SHP77 treated with DMSO at 0.1 percent for 48 hours (cell line): ENCODE results near the gene LRRIQ1.
"Not testable (repeated sequence)": the region's sequence is repeated elsewhere in the genome, so short reads cannot be mapped to it uniquely, and the experiment has no call there.

Experiments
- DNase-seq: peaks from one replicate; lab custom pipeline; 2025; lab: John Stamatoyannopoulos, UW

Gene LRRIQ1

DNA sequence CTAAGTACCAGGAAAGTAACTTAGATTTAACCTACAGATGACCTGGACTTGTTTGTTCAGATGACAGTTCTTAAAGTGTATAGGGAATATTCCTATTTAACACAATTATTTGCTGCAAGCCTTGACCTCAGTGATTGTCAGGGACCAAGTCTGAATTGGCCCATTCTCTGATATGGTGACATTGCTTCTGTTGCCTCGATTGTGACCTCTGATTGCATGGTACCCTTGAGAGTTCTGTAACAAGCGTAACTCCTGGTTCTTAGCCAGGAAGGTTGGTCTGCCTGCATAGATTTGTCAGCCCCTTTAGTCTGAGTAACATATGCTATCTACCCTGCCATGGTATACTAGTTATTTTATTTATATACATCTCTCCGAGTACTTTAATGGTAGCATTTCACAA, 150.1 kb downstream of the LRRIQ1 start:
- DNase-seq = no peak

- DNase-seq = no peak
Measured at GRCh38 chr12:85188619-85189018, 152.5 kb downstream of the LRRIQ1 start.

- no peak for DNase-seq
Measured at GRCh38 chr12:85190728-85191127, 154.6 kb downstream of the LRRIQ1 start.

- not testable (repeated sequence) for DNase-seq
Measured at GRCh38 chr12:85203809-85204208, 167.7 kb downstream of the LRRIQ1 start.

DNA sequence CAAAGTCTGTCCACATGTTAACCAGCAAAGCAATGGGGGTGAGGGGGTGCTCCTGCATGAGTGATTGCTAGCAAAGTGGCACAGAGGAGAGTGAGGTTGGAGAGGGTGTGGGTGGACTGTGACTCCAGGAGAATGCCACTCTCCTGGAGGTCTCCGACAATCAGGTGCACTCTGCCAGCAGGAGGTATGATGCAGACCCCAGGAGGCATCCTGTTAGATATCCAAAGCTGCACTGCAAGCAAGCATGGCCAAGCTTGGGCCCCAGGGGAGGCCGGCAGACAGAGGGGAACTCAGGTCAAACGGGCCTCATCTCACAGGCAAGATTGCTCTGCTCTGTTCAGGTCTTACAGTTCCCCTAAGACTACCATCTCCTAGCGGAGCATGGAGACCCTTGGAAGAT, 170.4 kb downstream of the LRRIQ1 start:
- DNase-seq = no peak

GRCh38 chr12:85224339-85224738, 188.2 kb downstream of the LRRIQ1 start:
- DNase-seq = not testable (repeated sequence)

GRCh38 chr12:85225501-85225900, 189.3 kb downstream of the LRRIQ1 start:
- DNase-seq = no peak

- no peak for DNase-seq
Measured at GRCh38 chr12:85237327-85237726, 201.2 kb downstream of the LRRIQ1 start.

- DNase-seq = no peak
Measured at GRCh38 chr12:85244561-85244960, 208.4 kb downstream of the LRRIQ1 start.

GRCh38 chr12:85253853-85254252, 217.7 kb downstream of the LRRIQ1 start:
- DNase-seq = no peak

DNA sequence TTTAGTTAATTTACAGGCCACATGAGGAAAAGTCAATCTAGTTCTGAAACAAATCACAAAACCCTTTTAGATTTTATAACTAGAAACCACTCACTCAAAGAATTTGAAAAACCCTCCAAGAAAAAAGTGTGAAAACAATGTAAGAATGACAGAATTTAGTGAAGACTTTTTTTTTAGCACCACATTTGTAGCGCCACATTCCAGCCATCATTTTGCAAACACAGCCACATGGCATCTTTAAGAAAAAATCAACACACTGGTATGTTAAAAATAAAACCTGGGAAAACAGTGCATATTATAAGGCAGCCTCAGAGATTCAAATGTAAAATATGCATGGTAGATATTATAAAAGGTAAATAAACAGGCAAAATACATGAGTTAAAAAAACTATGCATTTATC, 221.5 kb downstream of the LRRIQ1 start:
- DNase-seq = no peak

DNA sequence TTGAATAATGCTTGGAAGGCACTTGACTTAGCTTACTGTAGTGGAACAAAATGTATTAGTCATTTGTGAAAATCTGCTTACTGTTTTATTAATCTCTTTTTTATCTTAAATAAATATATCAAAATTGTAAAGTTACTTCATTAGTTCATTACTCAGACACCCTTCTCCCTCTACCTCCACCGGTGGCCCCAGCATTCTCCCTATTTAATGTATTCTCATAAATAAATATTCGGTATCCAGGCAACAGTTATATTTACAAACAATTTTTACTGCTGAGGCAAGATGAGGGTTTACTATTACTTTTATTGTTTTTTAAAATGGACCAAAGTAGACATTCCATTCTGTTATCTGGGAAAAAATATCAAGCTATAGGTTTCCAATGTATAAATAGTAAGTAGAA, 224.3 kb downstream of the LRRIQ1 start:
- no peak for DNase-seq

- no peak for DNase-seq
Measured at GRCh38 chr12:85260896-85261295, 224.7 kb downstream of the LRRIQ1 start.

DNA sequence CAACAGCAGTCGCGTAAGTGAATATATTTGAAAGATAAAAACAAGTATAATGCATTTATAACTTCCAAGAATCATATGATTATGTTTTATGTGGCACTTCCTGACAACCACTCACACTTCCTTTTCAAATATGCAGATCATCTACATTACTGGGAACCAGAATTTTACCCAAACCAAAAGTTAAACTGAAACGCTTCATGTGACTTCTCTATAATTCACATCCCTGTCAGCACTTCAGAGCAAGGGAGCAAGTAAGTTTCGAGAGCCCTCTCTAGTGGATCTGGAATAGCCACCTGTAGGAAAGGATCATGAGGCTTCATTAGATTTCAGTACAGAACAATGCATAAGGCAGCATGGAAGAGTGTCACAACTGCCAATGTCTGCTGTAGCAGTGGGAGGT, 230.2 kb downstream of the LRRIQ1 start:
- DNase-seq = no peak

DNA sequence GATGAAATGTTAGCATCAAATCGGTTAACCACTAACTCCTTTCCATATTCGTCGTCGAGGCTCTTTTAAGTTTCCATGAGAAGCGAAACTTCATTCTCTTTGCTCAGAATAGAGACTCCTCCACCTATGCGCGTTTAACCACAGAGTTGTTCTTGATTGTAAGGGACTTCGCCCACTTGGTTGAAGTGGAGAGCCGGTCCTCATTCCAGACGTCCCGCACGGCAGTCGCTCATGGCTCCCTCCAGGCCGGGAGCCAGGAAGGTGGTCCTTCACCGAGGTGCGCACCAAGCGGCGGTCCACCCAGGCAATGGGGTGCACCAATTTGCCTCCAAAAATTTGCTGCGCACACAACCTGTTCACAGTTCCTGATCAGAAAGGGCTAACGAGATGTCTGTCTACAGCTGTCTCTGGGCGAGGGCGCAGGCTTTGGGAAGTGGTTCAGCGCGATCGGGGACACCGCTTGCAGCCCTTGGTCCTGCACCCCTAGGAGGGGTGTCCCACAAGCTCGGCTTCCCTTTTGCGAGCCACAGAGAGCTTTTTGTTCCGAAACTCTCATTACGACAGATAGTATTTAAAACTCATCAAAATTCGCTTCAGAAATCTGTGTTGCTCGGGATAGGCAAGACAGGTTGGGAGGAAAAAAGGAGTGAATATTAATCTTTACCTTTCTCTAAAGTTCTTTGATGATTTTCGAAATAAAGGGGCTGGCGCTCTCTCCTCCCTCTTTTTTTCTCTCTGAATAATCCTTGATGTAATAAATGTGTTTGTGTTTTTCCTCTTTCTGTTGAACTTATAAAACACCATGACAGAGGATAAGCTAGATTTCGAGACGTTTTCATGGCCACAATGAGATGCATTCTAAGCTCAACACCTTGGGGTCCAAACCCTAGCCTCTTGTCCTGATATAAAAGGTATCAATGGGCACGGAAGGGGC, 237.5 kb downstream of the LRRIQ1 start:
- no peak for DNase-seq

DNA sequence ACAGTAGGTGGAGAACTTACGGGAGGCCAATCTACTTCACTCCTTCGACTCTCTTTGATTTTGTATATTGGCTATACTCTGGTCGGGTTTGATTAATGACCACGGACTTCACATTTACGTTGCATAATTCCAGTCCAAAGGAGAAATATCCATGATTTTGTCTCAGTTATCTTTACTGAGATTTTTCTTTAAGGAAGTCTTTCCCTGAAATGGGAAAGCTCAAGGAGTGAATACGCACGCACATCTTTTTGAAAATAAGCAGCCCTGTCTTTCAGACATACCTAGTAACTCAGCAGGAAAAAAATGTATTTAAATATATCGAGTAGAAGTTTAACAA, 238.1 kb downstream of the LRRIQ1 start:
- DNase-seq = no peak

DNA sequence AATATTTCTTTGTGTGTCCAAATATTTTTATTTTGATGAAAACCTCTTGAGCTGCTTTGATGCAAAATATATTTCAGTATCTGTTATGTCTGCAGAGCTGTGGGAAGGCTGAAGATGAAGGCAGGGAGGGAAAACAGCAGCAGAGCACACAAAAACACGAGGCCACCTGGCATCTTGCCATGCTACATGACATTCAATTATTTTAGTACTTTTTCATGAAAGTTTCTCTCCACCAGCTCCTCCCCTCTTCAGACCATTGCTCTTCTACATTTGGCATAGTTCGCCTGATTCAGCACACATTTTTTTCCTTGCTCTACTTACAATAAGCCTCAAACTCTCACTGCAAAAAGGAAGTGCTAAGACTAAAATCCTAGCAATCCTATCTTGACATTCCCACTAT, 239.2 kb downstream of the LRRIQ1 start:
- no peak for DNase-seq

DNA sequence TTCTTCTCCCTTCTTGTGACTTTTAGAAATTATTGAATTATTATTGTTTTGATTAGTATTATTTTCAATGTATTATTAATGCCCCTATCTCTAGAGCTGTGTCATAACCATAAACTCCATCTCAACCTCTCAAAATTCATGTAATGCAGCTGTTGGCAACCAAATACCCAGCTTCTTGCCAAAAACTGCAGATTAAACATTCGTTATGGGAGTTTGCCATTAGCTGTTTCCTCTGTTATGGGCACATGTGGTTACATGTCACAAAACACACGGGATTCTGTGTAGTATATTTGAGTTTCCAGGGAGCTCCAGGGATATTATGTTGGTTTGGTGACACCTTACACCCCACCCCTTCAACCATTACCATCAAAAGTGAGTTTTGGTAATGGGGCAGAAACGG, 241.0 kb downstream of the LRRIQ1 start:
- DNase-seq = no peak

DNA sequence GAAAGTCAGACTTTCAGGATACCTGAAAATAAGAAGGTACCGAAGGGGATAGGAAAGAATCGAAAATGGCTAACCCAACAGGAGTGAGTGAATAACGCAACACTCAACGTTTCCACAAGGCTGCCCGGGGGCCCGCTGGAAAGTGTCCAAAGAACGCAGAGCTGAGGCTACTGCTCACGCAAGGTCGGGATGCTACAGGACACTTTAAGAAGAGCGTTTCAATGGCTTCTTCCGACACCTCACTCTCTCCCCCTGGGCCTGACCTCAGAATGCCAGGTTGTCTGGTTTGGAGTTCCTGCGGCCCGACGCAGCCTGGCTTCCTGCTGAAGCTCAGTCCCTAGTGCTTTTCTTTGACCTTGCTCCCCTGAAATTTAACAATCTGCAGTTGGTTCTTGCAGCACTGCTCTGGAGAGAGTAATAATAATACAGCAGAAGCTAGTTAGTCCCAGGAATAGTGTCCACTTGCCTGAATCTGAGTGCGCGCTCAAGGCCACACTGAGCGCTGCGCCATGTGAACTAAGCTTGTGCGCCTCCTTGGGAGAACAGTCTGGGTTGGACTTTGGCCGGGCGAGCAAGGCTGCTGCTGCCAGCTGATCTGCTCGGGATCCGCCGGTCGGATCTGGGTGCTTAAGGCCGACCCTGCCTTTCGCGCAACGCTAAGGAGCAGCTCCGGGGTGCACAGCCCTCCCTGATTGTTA, 241.9 kb downstream of the LRRIQ1 start:
- DNase-seq = no peak

DNA sequence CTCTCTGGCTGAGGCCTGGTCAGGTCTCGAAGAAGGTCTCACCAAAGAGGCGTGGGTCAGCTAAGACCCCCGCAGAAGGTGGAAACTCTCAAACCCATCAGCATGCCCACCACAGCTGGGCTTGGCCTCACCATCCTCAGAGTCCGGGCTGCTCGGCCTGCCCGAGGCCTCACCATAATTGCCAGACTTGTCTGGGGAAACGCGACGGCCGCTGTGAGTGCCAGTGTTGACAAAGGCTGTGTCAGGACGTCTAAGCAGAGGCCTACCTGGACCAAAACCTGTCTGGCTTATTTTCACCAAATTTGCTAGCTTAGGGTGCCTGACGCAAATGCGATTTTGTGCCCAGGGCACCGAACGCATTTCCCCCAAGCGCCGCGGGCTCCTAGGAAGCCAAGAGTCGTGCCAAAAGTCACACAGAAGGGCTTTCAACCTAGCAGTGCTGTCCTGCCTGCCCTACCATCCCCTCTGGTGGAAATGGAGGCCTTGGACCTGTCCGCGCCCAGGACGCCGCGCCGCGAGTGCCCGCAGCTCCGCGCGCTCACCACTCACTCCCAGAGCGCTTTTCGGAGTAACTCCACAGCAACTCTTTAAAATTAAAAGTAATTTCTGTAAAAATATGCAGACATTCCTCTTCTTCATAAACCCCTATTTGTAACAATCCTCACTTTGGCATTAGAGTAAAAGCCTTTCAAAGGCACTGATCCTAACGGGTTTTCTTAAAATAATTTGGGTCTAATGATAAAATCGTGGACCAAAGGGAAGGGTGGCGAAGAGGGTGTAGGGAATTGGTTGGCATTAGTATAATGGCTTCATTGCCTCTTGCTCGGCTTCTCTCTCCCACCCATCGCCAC, 242.7 kb downstream of the LRRIQ1 start:
- DNase-seq = no peak

- DNase-seq = no peak
Measured at GRCh38 chr12:85279449-85280164, 243.5 kb downstream of the LRRIQ1 start.
